ENCODE data around the gene WNT1. TPM values are rescaled to one million over a fixed set of nuclear protein-coding genes. Genes with fewer than 3 reads are reported as not detected.
A peak's percentile ranks its signal among the peaks of the same experiment; 100 is the strongest.

WNT1 gene
- total and polyA plus RNA-seq, 2 donors (not counting 3 experiments of a cell fraction or from before 2014, with no cell fraction given): not detected

GRCh38 chr12:48936379-48936979 lies 41.6 kb upstream of the WNT1 start:
- peaks cover 20 to 52% of the 10 kb centered on the region in 2 experiments for H3K36me3 ChIP-seq (ENCODE audit: control insufficient read depth in 2 of 2, extremely low read depth in 1 of 2, insufficient read depth in 2 of 2, low read length in 2 of 2)
- DNase-seq (ENCODE audit: low read depth, low spot score) (peak; percentile 64), FAIRE-seq (peak; percentile 79)
- BruUV-seq (replicated peaks): TSS peak; percentile 48
- ChIA-PET CTCF (interaction anchor here (0.6 to 8.7 kb wide), 22 partner anchors 8 to 121 kb away, joined by 3 to 92 read pairs (median 4); partner anchors contain the start of genes ARF3, DDX23 and FKBP11), POLR2A (no interaction called here)
- no peak overlapping the region for H3K27ac ChIP-seq (ENCODE audit: insufficient read depth, low read depth, low read length)
- H4K20me1 ChIP-seq (replicated peaks; ENCODE audit: control insufficient read depth, extremely low read depth, insufficient read depth, low read length): peaks cover 7% of the 10 kb centered on the region
- intact Hi-C loops (cut with micrococcal nuclease): loop anchor here (1.0 to 2.0 kb wide), 2 partner anchors 46 to 83 kb away; no protein-coding TSS in a partner anchor
- H3K9me3 ChIP-seq (replicated peaks; ENCODE audit: control insufficient read depth, insufficient read depth, low read length): no peaks in the 10 kb centered on the region
- TF ChIP-seq MYC (IDR thresholded peaks at IDR 0.05; ENCODE audit: low read depth, low read length) (no peak), EZH2 (IDR thresholded peaks at IDR 0.05; ENCODE audit: borderline replicate concordance, low read depth, low read length, severe bottlenecking) (no peak), MAX (IDR thresholded peaks at IDR 0.05; ENCODE audit: insufficient read depth, insufficient read length) (no peak), JUN (IDR thresholded peaks at IDR 0.05; ENCODE audit: borderline replicate concordance, insufficient read depth, insufficient read length, low read depth) (no peak), GATA2 (IDR thresholded peaks at IDR 0.05; ENCODE audit: insufficient read depth, insufficient read length, low read depth, low read length) (no peak), CTCF (IDR thresholded peaks at IDR 0.05; ENCODE audit: extremely low read depth in 1 of 2, insufficient read depth in 1 of 2, low read depth in 1 of 2, low read length in 2 of 2) (peak; percentile 86 to 92)
- H3K9ac ChIP-seq (replicated peaks; ENCODE audit: extremely low read depth, insufficient read depth, low read length): no peak overlapping the region
- H3K9me1 ChIP-seq (replicated peaks; ENCODE audit: control insufficient read depth, extremely low read depth, insufficient read depth, low read length): no peaks in the 10 kb centered on the region
- H3K4me2 ChIP-seq (ENCODE audit: insufficient read depth, low read length): no peak overlapping the region
- no peaks in the 10 kb centered on the region for H3K79me2 ChIP-seq (ENCODE audit: control insufficient read depth, insufficient read depth, low read length)
- H3K4me3 ChIP-seq (replicated peaks in 1 of 3; ENCODE audit: insufficient read depth in 1 of 3, low read depth in 1 of 3, low read length in 3 of 3): no peak overlapping the region
- no peaks in the 10 kb centered on the region for H3K27me3 ChIP-seq (ENCODE audit: control insufficient read depth in 2 of 2, insufficient read depth in 2 of 2, low read length in 2 of 2)
- no peak overlapping the region for H2AFZ ChIP-seq (ENCODE audit: low read depth, low read length)
- dilution Hi-C loops (cut with MboI; ENCODE audit: extremely low pct_ligation_motif_present, low sequenced_read_pairs): no loop called here
- no peaks in the 10 kb centered on the region for H3K4me1 ChIP-seq (ENCODE audit: control insufficient read depth, extremely low read depth, insufficient read depth, low read length)

All from endothelial cell of umbilical vein (primary cell).